GM23248 (cell line): Measurements from ENCODE around the gene RASGEF1B. TPM values are rescaled to one million over a fixed set of nuclear protein-coding genes. Genes with fewer than 3 reads are reported as not detected.
A peak's percentile ranks its signal among the peaks of the same experiment; 100 is the strongest.

Source experiments
- DNase-seq: peaks from one replicate; pipeline ENCODE4 v3.0.0-alpha.2; 2015
- H2AFZ ChIP-seq: fragments of 200-600 bp; sonication (generic); 2 replicates; pipeline ENCODE4 v1.6.1; 2016; ENCODE audit warnings: antibody characterized with exemption
- H3F3A ChIP-seq: fragments of 200-600 bp; sonication (generic); 2 replicates; pipeline ENCODE4 v1.6.1; 2016; ENCODE audit warnings: mild to moderate bottlenecking, antibody characterized with exemption, mixed run types; ENCODE audit not compliant: insufficient read depth
- H3K27ac ChIP-seq: fragments of 200-600 bp; sonication (generic); 2 replicates; pipeline ENCODE4 v1.5.1; 2016; ENCODE audit warnings: mild to moderate bottlenecking
- H3K27me3 ChIP-seq: fragments of 200-600 bp; sonication (generic); replicated peaks from 2 replicates; pipeline ENCODE4 v1.6.1; 2016; ENCODE audit warnings: mild to moderate bottlenecking; ENCODE audit not compliant: insufficient read depth
- H3K36me3 ChIP-seq: fragments of 200-600 bp; sonication (generic); 2 replicates; pipeline ENCODE4 v1.6.1; 2016; ENCODE audit warnings: low read depth, mild to moderate bottlenecking
- H3K4me1 ChIP-seq: fragments of 200-600 bp; sonication (generic); 2 replicates; pipeline ENCODE4 v1.6.1; 2016; ENCODE audit warnings: mild to moderate bottlenecking; ENCODE audit not compliant: insufficient read depth
- H3K4me2 ChIP-seq: fragments of 200-600 bp; sonication (generic); one replicate; pipeline ENCODE4 v1.6.1; 2016; ENCODE audit warnings: mild to moderate bottlenecking; ENCODE audit not compliant: unreplicated experiment
- H3K4me3 ChIP-seq: fragments of 200-600 bp; sonication (generic); 2 replicates; pipeline ENCODE4 v1.5.1; 2016; ENCODE audit warnings: mild to moderate bottlenecking
- H3K79me2 ChIP-seq: fragments of 200-600 bp; sonication (generic); 2 replicates; pipeline ENCODE4 v1.6.1; 2016; ENCODE audit warnings: mild to moderate bottlenecking; ENCODE audit not compliant: insufficient read depth
- H3K9ac ChIP-seq: fragments of 200-600 bp; sonication (generic); 2 replicates; pipeline ENCODE4 v1.6.1; 2016; ENCODE audit warnings: mild to moderate bottlenecking
- H3K9me2 ChIP-seq: fragments of 200-600 bp; sonication (generic); 2 replicates; pipeline ENCODE4 v1.6.1; 2016; ENCODE audit warnings: mixed run types, mild to moderate bottlenecking, moderate library complexity; ENCODE audit not compliant: insufficient read depth
- H3K9me3 ChIP-seq: fragments of 200-600 bp; sonication (generic); one replicate; pipeline ENCODE4 v1.6.1; 2017; ENCODE audit warnings: low read depth
- H4K20me1 ChIP-seq: fragments of 200-600 bp; sonication (generic); 2 replicates; pipeline ENCODE4 v1.6.0; 2016; ENCODE audit not compliant: insufficient read depth
- EZH2 ChIP-seq: fragments of 200-600 bp; sonication (generic); IDR thresholded peaks from 2 replicates; pipeline ENCODE4 v1.6.1; 2018; ENCODE audit warnings: antibody characterized with exemption, mild to moderate bottlenecking; ENCODE audit not compliant: insufficient read depth, poor library complexity, severe bottlenecking
- EZH2phosphoT487 ChIP-seq: fragments of 200-600 bp; sonication (generic); IDR thresholded peaks from 2 replicates; pipeline ENCODE4 v1.6.1; 2018; ENCODE audit warnings: antibody characterized with exemption, moderate library complexity, mild to moderate bottlenecking, low read depth; ENCODE audit not compliant: insufficient read depth
- WGBS, 2 experiments: methylation state at CpG; one replicate each; pipeline ENCODE4 v1.1.6; 2015 to 2017; ENCODE audit warnings: low lambda C conversion rate in 2 of 2, low coverage in 1 of 2; ENCODE audit errors: missing lambda C conversion rate in 2 of 2; 5-methylcytosine and 5-hydroxymethylcytosine counted together
- in situ Hi-C: fragments of 300-500 bp; cut with MboI; formaldehyde crosslinking; loops from 2 replicates; pipeline ENCODE4 v1.15.0; 2020
- polyA plus RNA-seq: library from polyadenylated mRNA; unstranded; fragments of >200 nt; fragmentation: Nextera tagmentation; extraction: Ambion mirVana; gene quantifications from 2 replicates; pipeline ENCODE4 v1.2.1, GENCODE V29; 2016
- total RNA-seq: library from RNA; depleted of rRNA; stranded (reverse); fragments of >200 nt; shearing (Covaris generic); gene quantifications from 2 replicates; pipeline ENCODE4 v1.2.3, GENCODE V29; 2014

The RASGEF1B gene
- total and polyA plus RNA-seq, 2 experiments from 2014 or later: 0.09 TPM; not detected in 1

DNA sequence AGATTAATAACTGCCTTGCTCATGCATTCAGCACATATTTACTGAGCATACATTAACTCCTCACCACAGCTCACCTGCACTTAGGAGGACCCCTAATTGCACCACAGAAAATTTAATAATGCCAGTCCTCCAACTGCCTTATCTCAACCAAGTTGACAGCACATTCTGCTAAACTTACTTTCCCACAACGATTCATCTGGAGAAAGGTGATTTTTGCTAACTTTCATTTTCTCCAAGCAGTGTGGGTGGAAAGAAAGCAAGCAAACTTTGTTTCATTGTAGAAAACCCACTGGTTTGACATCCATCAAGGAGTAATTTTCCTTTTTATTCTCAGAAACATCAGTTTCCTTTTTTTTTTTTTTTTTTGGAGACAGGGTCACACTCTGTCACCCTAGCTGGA, 49.1 kb downstream of the RASGEF1B start:
- no peak overlapping the region for H2AFZ ChIP-seq
- H3K4me3 ChIP-seq: no peak overlapping the region
- H3K36me3 ChIP-seq: no peaks in the 10 kb centered on the region
- H3K4me2 ChIP-seq: no peak overlapping the region
- in situ Hi-C loops: no loop called here
- H3K4me1 ChIP-seq: no peaks in the 10 kb centered on the region
- no peaks in the 10 kb centered on the region for H3K9me2 ChIP-seq
- H3K27me3 ChIP-seq: peaks cover 10% of the 10 kb centered on the region; the same call in 1 of the 2 replicates
- H3K9ac ChIP-seq: no peak overlapping the region
- DNase-seq: no peak
- H3F3A ChIP-seq: no peaks in the 10 kb centered on the region
- no peaks in the 10 kb centered on the region for H3K9me3 ChIP-seq
- H4K20me1 ChIP-seq: no peaks in the 10 kb centered on the region
- H3K79me2 ChIP-seq: no peaks in the 10 kb centered on the region
- WGBS, 2 experiments: 41 to 48% methylated on average over 1 of the region's 1 CpG
- TF ChIP-seq EZH2 (no peak), EZH2phosphoT487 (no peak)
- no peak overlapping the region for H3K27ac ChIP-seq

- peaks cover 10% of the 10 kb centered on the region; the same call in 1 of the 2 replicates for H3K27me3 ChIP-seq
- no peak overlapping the region for H3K4me2 ChIP-seq
- no peak overlapping the region for H3K4me3 ChIP-seq
- no peaks in the 10 kb centered on the region for H3K9me2 ChIP-seq
- WGBS, 2 experiments: 72 to 79% methylated on average over 6 of the region's 6 CpGs
- H4K20me1 ChIP-seq: no peaks in the 10 kb centered on the region
- DNase-seq: peak; percentile 36
- no peaks in the 10 kb centered on the region for H3F3A ChIP-seq
- TF ChIP-seq EZH2phosphoT487 (no peak), EZH2 (no peak)
- H3K27ac ChIP-seq: no peak overlapping the region
- no peak overlapping the region for H2AFZ ChIP-seq
- no peaks in the 10 kb centered on the region for H3K9me3 ChIP-seq
- no peaks in the 10 kb centered on the region for H3K79me2 ChIP-seq
- no peaks in the 10 kb centered on the region for H3K4me1 ChIP-seq
- H3K9ac ChIP-seq: no peak overlapping the region
- no peaks in the 10 kb centered on the region for H3K36me3 ChIP-seq
- in situ Hi-C loops: no loop called here
These were observed 50.1 kb downstream of the RASGEF1B start for GRCh38 chr4:81421346-81422218.

- Histone ChIP-seq H3K4me1 (no peaks in the 10 kb centered on the region), H3K27me3 (peaks cover 7% of the 10 kb centered on the region; the same call in 1 of the 2 replicates), H3K9ac (no peak overlapping the region), H3K79me2 (no peaks in the 10 kb centered on the region), H3K4me2 (no peak overlapping the region), H3K27ac (no peak overlapping the region), H3F3A (no peaks in the 10 kb centered on the region), H3K9me2 (no peaks in the 10 kb centered on the region), H4K20me1 (no peaks in the 10 kb centered on the region), H2AFZ (no peak overlapping the region), H3K9me3 (no peaks in the 10 kb centered on the region), H3K4me3 (no peak overlapping the region), H3K36me3 (no peaks in the 10 kb centered on the region)
- DNase-seq: no peak
- 11 to 26% methylated on average over 1 of the region's 1 CpG for WGBS, 2 experiments
- TF ChIP-seq EZH2phosphoT487 (no peak), EZH2 (no peak)
- in situ Hi-C loops: no loop called here
These were observed 53.1 kb downstream of the RASGEF1B start for GRCh38 chr4:81418572-81418971.

- Histone ChIP-seq H3K79me2 (no peaks in the 10 kb centered on the region), H2AFZ (no peak overlapping the region), H3K4me2 (no peak overlapping the region), H3K9me2 (no peaks in the 10 kb centered on the region), H3K27me3 (peaks cover 4% of the 10 kb centered on the region), H3K9ac (no peak overlapping the region), H4K20me1 (no peaks in the 10 kb centered on the region), H3K4me1 (no peaks in the 10 kb centered on the region), H3K9me3 (no peaks in the 10 kb centered on the region), H3K4me3 (no peak overlapping the region), H3K27ac (no peak overlapping the region), H3K36me3 (no peaks in the 10 kb centered on the region), H3F3A (no peaks in the 10 kb centered on the region)
- in situ Hi-C loops: no loop called here
- 49 to 54% methylated on average over 4 of the region's 4 CpGs for WGBS, 2 experiments
- DNase-seq: no peak
- TF ChIP-seq EZH2phosphoT487 (no peak), EZH2 (no peak)
These were observed 58.7 kb downstream of the RASGEF1B start for GRCh38 chr4:81412946-81413495.
